ENCODE measurements around the gene PRDM11.

PRDM11 gene

GRCh38 chr11:45158210-45158731 lies 11.8 kb downstream of the PRDM11 start:
- no peak for DNase-seq

DNA sequence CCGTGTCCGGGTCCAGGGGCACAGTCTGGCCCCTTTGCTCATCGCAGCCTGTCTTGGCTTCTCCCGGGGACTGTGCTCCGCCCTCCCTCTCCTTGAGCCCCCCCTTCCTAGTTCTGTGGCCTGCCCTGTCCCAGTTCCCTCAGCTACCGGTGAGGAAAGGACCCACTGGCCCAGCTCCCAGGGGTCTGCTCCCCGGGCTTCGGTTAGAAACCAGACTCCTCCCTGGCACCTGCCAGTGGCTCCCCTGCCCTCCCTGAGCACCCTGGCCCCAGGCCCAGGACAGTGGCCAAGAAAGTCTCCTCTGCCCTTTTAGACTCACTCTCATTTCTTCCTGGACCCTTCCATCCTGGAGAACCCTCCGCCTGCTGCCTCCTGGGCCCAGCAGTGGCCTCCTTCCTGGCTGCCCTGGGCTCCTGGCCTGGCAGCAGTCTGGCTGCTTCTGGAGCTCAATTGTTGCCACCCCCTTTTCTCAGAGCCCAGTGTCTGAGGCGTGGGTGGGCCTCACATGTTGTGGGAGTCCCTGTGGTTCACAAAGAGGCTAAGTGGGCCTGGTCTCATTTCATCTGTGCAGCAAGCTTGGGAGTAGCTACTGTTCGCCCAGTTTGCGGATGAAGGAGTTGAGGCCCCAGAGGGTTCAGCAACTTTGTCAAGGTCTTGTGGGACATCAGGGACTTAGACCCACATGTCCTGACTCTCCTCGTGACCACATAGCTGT lies 12.6 kb downstream of the PRDM11 start:
- no peak for DNase-seq

DNA sequence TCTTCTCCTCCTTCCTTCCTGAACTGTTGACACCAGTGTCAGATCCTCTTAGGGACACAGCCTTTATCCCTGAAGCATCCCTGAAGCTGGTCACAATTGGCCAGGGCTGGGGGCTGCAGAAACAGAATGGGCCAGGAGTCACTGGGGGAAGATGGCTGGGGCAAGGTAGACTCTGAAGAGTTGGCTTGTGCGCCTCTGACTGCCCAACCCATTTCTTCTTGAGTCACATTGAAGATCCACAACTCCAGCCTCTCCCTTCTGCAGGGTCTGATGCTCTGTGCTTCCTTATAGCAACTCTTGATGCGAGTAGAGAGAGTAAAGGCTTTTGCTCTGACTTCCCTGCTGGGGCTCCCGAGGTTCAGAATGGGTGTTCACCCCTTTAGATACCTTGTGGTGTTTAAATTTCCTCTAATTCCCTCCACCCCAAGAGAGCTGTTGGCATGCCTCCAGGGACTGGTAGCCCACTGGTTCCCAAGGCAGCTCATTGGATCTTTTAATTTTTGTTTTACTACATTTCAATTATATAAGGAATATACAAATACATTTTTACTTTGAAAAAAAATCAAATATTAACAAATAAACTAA lies 13.4 kb downstream of the PRDM11 start:
- DNase-seq: no peak

- no peak for DNase-seq
These were observed 15.0 kb downstream of the PRDM11 start for GRCh38 chr11:45161252-45162063.

- DNase-seq: no peak
These were observed 15.6 kb downstream of the PRDM11 start for GRCh38 chr11:45162064-45162375.

DNA sequence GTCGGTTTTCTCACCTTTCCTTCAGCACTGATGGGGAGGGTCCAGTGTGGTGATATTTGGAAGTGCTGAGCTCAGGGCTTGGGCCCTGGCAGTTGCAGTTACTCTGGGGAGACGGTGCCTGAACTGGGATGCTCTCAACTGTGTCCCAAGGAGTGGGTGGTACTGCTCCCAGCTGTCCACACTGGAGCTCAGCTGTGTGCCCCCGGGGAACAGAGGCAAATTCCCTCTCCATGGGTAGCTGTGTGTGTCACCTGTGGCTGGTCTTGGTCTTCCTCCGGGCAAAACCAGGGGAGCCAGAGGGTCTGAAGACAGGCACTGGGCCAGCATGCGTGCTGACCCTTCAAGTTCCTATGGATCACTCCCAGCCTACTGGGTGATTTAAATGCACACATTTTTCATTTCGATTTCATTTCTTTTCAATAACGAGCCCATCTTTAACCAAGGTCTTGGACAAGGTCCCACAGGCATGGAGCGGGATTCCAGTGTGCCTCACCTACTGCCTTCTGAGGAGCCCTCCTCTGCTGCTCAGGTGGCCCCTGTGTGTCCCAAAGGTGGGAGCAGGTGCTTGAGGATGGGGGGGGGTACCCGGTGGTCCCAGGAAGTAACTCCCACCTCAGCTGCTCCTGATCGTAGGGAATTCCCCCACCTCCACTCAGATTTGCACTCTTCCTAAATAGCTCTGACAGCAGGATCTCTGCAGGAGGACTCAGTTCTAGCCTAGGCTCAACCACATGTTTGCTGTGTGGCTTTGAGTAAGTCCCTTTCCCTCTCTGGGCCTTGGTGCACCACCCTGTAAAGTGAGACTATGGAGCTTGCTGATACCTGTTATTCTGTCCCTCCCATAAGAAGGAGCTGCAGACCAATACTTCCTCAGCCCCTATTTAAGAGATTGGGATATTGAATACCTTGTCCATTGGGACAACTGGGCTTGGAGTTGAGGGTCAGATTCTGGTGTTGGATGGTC lies 16.8 kb downstream of the PRDM11 start:
- DNase-seq: no peak

GRCh38 chr11:45163956-45164575 lies 17.6 kb downstream of the PRDM11 start:
- no peak for DNase-seq

DNA sequence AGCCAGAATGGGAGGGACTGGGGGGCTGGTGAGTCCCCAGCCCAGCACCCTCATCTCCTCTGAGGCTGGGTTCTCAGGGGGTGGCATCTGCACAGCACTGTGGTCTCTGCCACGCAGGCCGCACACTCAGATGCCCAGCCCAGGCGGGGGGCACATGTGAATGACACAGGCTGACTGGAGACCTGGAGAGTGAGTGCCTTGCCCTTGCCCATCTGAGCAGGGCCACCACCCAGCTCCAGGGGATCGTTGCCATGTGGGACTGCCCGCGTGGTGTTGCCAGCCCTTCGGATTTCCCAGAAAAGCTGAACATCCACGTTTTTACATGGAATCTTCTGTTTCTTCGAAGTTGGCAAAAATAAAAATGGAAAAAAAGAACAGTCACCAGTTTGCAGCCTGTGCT lies 18.9 kb downstream of the PRDM11 start:
- no peak for DNase-seq

GRCh38 chr11:45165806-45166603 lies 19.6 kb downstream of the PRDM11 start:
- no peak for DNase-seq

DNA sequence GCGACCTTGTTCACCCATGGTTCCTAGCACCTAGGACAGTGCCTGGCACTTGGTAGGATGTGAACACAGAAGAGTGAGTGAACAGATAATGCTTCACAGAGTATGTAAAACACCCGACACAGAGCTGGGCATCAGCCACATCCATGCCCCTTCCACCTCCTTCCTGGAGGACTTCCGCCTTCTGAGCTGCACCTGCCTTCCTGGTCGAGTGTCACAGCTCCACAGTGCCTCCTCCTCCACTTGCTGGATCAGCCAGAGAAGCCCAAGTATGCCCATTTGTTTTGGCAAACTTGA lies 20.1 kb downstream of the PRDM11 start:
- DNase-seq: no peak

- DNase-seq: no peak
These were observed 20.8 kb downstream of the PRDM11 start for GRCh38 chr11:45167283-45167682.

- no peak for DNase-seq
These were observed 22.1 kb downstream of the PRDM11 start for GRCh38 chr11:45168366-45169130.

DNA sequence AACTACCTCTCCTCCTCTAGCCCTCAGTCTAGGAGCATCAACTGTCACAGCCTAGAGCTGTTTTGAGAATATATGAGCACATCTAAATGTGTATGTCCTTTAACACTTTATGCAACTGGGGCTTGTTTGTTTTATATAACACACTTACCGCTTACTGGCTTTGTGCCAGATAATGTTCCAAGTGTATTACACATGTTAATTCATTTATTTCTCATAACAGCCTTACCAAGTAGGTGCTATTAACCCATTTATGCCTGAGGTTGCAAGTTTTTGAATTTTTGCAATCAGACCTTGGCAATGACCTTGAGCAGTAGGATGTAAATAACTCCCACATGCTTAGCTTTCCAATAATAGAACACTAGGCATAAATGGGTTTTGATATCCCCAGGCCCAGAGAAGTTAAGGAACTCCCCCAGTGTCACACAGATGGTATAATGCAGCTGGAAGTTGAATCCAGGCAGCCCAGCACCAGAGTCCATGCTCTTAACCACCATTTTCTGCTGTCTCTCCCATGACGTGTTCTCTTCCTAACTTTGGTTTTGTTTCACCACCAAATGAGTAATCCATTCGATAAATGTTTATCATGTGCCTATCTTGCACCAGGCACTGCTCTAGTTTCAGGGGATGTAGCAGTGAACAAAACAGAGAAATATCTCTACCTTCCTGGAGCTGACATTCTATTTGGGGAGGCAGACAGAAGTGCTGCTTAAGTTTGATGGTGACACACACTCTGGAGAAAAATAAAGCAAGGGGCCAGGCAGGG lies 23.1 kb downstream of the PRDM11 start:
- no peak for DNase-seq

DNA sequence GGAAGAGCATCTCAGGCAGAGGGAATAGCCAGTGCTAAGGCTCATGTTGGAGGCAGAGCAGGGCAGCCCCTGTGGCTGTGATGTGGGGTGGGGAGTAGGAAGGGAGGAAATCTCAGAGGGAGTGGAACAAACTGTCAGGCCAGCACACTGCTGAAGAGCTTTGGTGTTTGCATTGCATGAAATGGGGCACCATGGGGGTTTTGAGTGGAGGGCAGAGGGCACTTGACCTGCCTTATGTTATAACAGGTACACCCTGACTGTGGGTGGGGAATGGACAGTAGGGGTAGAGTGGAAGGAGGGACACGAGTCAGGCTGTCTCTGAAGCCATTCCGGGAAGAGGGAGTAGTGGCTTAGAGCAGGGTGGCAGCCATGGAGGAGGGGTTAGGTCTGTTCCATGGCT lies 24.0 kb downstream of the PRDM11 start:
- no peak for DNase-seq

- DNase-seq: no peak
These were observed 25.1 kb downstream of the PRDM11 start for GRCh38 chr11:45171550-45171949.

GRCh38 chr11:45173064-45173463 lies 26.6 kb downstream of the PRDM11 start:
- DNase-seq: no peak

- DNase-seq: no peak
These were observed 27.9 kb downstream of the PRDM11 start for GRCh38 chr11:45174168-45174835.

GRCh38 chr11:45174963-45175362 lies 28.5 kb downstream of the PRDM11 start:
- no peak for DNase-seq

- no peak for DNase-seq
These were observed 30.6 kb downstream of the PRDM11 start for GRCh38 chr11:45176996-45177395.

DNA sequence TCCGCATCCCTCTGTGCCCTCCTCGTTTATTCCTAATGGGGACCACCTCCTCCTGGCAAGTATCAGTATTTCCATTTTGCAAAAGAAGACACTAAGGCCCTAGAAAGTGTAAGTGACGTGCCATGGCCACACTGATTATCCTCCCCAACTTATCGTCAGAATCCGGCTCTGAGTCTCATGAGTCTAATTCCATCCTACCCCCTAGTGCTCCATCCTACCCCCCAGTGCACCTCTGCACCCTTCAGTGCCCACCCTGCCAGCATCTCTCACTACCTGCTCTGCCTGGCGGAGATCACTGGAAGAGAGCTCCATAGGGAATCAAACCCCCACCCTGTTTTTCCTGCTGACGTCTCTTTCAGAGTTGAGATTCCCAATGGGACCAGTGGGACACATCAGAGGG lies 31.8 kb downstream of the PRDM11 start:
- no peak for DNase-seq
